Sigmoid colon (tissue), 7 donors: ENCODE results near the gene PPAT. TPM values are rescaled to one million over a fixed set of nuclear protein-coding genes. Genes with fewer than 3 reads are reported as not detected.

Experiments used
- DNase-seq: peaks from one replicate; pipeline ENCODE4 v3.0.0-alpha.2; 2019
- H3K27ac ChIP-seq, 4 donors: fragments of 200-600 bp; sonication (generic); one replicate each; pipeline ENCODE4 v1.5.1; 2016 to 2019; ENCODE audit warnings: mild to moderate bottlenecking in 1 of 4
- H3K27me3 ChIP-seq, 3 donors: fragments of 200-600 bp; sonication (generic); one replicate each; pipeline ENCODE4 v1.5.1; 2019; ENCODE audit warnings: mild to moderate bottlenecking in 1 of 3
- H3K36me3 ChIP-seq, 4 donors: fragments of 200-600 bp; sonication (generic); one replicate each; pipeline ENCODE4 v1.5.1; 2016 to 2019
- H3K4me1 ChIP-seq, 4 donors: fragments of 200-600 bp; sonication (generic); one replicate each; pipeline ENCODE4 v1.5.1; 2017 to 2019
- H3K4me3 ChIP-seq, 4 donors: fragments of 200-600 bp; sonication (generic); one replicate each; pipeline ENCODE4 v1.5.1; 2017 to 2019; ENCODE audit warnings: mild to moderate bottlenecking in 2 of 4, moderate library complexity in 1 of 4
- H3K9me3 ChIP-seq, 4 donors: fragments of 200-600 bp in 3 of 4; sonication (generic) in 3 of 4; one replicate each; pipeline versions ENCODE4 v1.5.1 to v1.6.1; 2013 to 2019
- CTCF ChIP-seq, 4 experiments: fragments of 450-650 bp in 3 of 4; fragments of 200-600 bp in 1 of 4; IDR thresholded peaks; one replicate each; pipeline ENCODE4 v1.5.1; 2016 to 2019; ENCODE audit warnings: antibody characterized with exemption in 4 of 4, mild to moderate bottlenecking in 3 of 4, moderate library complexity in 2 of 4
- EP300 ChIP-seq, 4 donors: sonication (generic); formaldehyde crosslinking; IDR thresholded peaks; one replicate each; pipeline ENCODE4 v1.6.1; 2017; ENCODE audit warnings: antibody characterized with exemption in 4 of 4
- POLR2A ChIP-seq, 2 donors: fragments of 450-650 bp; IDR thresholded peaks; one replicate each; pipeline ENCODE4 v1.6.1; 2016; ENCODE audit warnings: antibody characterized with exemption in 2 of 2, mild to moderate bottlenecking in 2 of 2, moderate library complexity in 2 of 2
- POLR2AphosphoS5 ChIP-seq, 4 donors: sonication (generic); formaldehyde crosslinking; IDR thresholded peaks; one replicate each; pipeline ENCODE4 v1.6.1; 2017; ENCODE audit warnings: antibody characterized with exemption in 4 of 4
- WGBS, 2 donors: extraction: QIAGEN DNeasy Blood & Tissue Kit; methylation state at CpG; one replicate each; pipeline ENCODE4 v1.1.7; 2013; 5-methylcytosine and 5-hydroxymethylcytosine counted together
- intact Hi-C: fragments of 100-400 bp; cut with DNase I; formaldehyde crosslinking; loops from one replicate; pipeline ENCODE4 v1.15.1; 2023
- polyA plus RNA-seq, 3 donors: library from polyadenylated mRNA; stranded (reverse); fragments of 200-250 nt; gene quantifications; one replicate each; pipeline ENCODE4 v1.2.3, GENCODE V29; 2013
- total RNA-seq, 4 donors: library from RNA; depleted of rRNA; stranded (reverse); fragments of >200 nt; gene quantifications; one replicate each; pipeline ENCODE4 v1.1.0, GENCODE V29; 2016
- donor health status: healthy with polysubstance abuse.
- donor health status: Bipolar disorder and iron deficiency.
- donor health status: healthy.

The PPAT gene
- total and polyA plus RNA-seq, 7 donors = 0.60 to 6.3 (median 4.4) TPM

DNA sequence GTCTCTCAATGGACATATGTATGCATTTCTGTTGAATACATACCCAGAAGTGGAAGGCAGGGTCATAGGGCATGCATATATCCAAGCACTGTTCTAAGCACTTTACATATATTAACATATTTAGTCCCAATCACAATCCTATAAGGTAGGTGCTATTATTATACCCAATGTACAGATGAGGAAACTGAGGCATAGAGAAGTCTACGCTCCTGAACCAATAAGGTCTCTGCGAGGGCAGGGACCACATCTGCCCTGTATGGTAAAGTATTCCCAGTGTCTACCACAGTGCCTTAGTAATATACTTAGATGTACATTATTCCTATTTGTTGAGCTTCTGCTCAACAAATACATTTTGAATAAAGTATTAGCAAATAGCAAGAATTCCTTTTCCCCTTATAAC lies 5.2 kb downstream of the PPAT start:
- TF ChIP-seq POLR2A (IDR thresholded peaks at IDR 0.05) = no peak
- no peak for TF ChIP-seq CTCF (IDR thresholded peaks at IDR 0.05)
- WGBS, 2 donors = 95 to 98% methylated on average over 2 of the region's 2 CpGs
- Histone ChIP-seq H3K27ac (no peak overlapping the region), H3K9me3 (no peaks in the 10 kb centered on the region), H3K27me3 (no peaks in the 10 kb centered on the region), H3K4me1 (peaks cover 0 to 16% (median 11%) of the 10 kb centered on the region in 4 donors), H3K36me3 (no peaks in the 10 kb centered on the region), H3K4me3 (no peak overlapping the region)
- no peak for DNase-seq
- intact Hi-C loops = loop anchor here (10.0 kb wide), 1 partner anchor 225 kb away; no protein-coding TSS in a partner anchor

- Histone ChIP-seq H3K27ac (no peak overlapping the region), H3K27me3 (no peaks in the 10 kb centered on the region), H3K4me3 (no peak overlapping the region), H3K36me3 (no peaks in the 10 kb centered on the region), H3K9me3 (no peaks in the 10 kb centered on the region), H3K4me1 (no peaks in the 10 kb centered on the region)
- no peak for DNase-seq
- intact Hi-C loops = no loop called here
- 98% methylated on average over 1 of the region's 1 CpG for WGBS, 2 donors
- TF ChIP-seq POLR2A (IDR thresholded peaks at IDR 0.05) = no peak
- no peak for TF ChIP-seq CTCF (IDR thresholded peaks at IDR 0.05)
- TF ChIP-seq POLR2AphosphoS5 (IDR thresholded peaks at IDR 0.05) = no peak
- TF ChIP-seq EP300 (IDR thresholded peaks at IDR 0.05) = no peak
These were observed 8.2 kb downstream of the PPAT start for GRCh38 chr4:56427179-56427578.

- Histone ChIP-seq H3K27ac (no peak overlapping the region), H3K4me1 (no peaks in the 10 kb centered on the region), H3K36me3 (no peaks in the 10 kb centered on the region), H3K27me3 (no peaks in the 10 kb centered on the region), H3K4me3 (no peak overlapping the region), H3K9me3 (no peaks in the 10 kb centered on the region)
- intact Hi-C loops = no loop called here
- WGBS, 2 donors = 92 to 96% methylated on average over 6 of the region's 6 CpGs
- TF ChIP-seq POLR2A (IDR thresholded peaks at IDR 0.05) (no peak), POLR2AphosphoS5 (IDR thresholded peaks at IDR 0.05) (no peak), CTCF (IDR thresholded peaks at IDR 0.05) (no peak), EP300 (IDR thresholded peaks at IDR 0.05) (no peak)
- DNase-seq = no peak
These were observed 9.1 kb downstream of the PPAT start for GRCh38 chr4:56426273-56426672.

GRCh38 chr4:56425518-56425917 lies 9.9 kb downstream of the PPAT start:
- Histone ChIP-seq H3K9me3 (no peaks in the 10 kb centered on the region), H3K4me3 (no peak overlapping the region), H3K27me3 (no peaks in the 10 kb centered on the region), H3K36me3 (no peaks in the 10 kb centered on the region), H3K4me1 (no peaks in the 10 kb centered on the region), H3K27ac (no peak overlapping the region)
- no peak for TF ChIP-seq CTCF (IDR thresholded peaks at IDR 0.05)
- no peak for TF ChIP-seq POLR2AphosphoS5 (IDR thresholded peaks at IDR 0.05)
- no peak for TF ChIP-seq POLR2A (IDR thresholded peaks at IDR 0.05)
- no peak for TF ChIP-seq EP300 (IDR thresholded peaks at IDR 0.05)
- intact Hi-C loops = loop anchor here (2.0 kb wide), 2 partner anchors 43 to 411 kb away; no protein-coding TSS in a partner anchor
- no peak for DNase-seq
- WGBS, 2 donors = 88 to 90% methylated on average over 3 of the region's 3 CpGs
